HG03354 (cell line): ENCODE data around the gene FGFR2.

ENCODE experiments used
- ATAC-seq: cut with Tn5 transposase; IDR thresholded peaks from one replicate; pipeline ENCODE4 v1.9.1; 2021; ENCODE audit warnings: mild to moderate bottlenecking; ENCODE audit not compliant: unreplicated experiment, poor library complexity, severe bottlenecking

FGFR2 gene

DNA sequence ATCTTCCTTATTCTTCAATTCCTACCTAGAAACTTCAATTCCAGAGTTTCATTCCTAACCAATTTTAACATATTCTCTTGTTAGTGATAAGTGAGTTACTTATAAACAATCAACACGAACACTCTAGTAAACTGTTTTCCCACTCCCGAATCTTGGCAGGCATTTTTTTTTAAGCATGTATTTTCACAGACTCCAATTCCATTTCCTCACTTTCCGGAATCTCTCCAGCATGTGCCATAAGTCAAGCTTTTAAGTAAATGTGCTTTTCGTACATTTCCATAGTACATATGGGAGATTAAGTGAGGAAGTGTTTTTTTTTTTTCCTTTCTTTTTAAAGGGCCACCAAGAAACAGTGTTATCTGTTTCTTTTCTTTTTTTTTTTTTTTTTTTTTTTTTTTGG lies 89.1 kb downstream of the FGFR2 start:
- no peak for ATAC-seq

DNA sequence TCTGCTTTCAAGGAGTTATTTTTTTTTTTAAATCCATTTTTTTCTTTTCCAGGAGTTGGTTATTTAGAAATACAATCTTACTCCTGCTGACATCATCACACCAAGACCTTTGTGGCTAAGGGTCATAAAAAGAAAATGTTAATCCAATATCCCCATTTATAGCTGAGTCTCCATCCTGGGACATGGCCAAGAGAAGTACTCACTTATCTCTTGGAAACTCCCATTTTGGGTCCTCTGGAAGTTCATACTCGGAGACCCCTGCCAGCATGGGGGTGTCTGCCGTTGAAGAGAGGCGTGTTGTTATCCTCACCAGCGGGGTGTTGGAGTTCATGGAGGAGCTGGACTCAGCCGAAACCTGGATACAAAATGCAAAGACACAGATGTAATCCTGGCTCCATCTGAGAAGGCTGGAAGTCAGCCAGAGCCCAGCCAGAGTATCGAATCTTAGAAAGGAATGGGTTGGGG lies 94.6 kb downstream of the FGFR2 start:
- ATAC-seq = no peak

DNA sequence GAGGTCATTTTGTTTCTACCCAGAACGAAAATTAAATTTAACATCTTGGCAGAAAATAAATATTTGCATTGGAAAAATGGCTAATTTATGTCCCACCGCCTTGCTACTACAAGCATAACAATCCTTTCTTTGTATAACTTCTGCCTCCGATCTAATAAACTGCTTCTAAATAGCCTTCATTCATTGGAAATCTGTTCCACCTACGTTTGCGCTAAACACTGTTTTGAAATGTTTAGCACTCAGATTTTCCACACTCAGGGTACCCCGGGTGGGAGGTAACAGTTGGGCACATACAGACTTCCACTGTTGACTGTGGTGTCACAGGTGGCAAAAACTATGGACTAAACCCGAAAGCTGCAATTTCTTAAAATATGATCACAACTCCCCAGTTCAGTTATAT lies 96.4 kb downstream of the FGFR2 start:
- no peak for ATAC-seq

DNA sequence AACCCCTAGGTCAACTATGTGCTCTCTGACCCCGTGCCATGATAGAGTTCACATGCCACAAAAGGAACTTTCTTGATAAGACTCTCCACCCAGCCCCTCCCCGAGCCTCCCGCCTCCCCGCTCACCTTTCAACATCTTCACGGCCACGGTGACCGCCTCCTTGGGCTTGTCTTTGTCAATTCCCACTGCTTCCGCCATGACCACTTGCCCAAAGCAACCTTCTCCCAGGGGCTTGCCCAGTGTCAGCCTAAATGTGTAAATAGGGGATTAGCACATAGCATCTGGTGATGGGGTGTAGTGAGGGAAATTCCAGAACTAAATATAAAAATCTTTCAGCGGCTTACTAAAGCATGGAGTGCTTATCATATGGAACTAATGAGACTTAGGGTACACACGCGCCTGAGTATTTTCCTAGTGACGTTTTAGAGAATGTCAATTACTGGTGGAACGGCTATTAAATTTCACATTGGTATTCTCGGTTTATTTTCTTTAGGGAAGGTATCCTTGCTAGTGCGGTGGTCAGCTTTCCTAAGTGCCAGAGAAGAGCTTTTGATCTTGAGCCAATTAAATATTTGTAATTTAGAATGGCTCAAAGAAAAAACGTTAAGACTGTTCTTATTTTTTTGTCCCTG lies 97.4 kb downstream of the FGFR2 start:
- ATAC-seq = no peak

DNA sequence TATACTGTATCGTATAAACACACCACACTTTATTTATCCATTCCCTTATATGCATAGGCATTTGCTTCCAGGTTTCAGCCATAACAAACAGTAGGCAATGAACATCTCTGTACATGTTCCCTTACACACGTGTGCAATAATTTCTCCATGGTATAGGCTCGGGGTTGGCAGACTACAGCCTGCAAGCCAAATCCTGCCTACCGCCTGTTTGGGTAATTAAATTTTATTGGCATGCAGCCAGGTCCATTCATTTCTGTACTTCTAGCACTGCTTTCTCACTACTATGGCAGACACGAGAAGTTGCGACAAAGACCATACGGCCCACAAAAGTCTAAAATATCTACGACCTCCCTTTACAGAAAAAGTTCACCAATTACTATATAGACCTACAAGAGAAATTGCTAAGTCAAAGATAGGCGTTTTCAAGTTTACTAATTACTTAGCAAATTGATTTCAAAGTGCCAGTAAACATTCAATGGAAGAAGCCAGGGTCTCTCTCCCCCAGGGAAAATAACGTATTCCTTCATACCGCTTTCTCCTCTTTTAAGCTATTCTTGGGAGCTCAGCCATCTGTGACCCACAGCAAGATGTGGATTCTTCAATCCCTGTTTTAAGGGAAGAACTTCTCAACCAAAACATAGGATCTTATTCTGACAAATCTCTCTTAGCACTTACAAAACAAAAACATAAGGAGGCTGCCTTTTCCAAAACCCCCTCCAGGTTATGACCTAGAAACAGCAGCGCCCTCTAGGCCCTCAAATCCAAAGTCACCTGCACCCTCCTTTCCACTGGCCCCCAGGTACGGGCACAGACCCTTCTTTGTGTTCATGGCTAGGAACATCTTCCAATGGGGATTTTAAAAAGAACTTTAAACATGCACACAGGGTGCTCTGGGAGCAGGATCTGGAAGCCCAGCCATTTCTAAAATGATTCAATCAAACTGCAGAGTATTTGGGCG lies 100.5 kb downstream of the FGFR2 start:
- ATAC-seq = no peak

DNA sequence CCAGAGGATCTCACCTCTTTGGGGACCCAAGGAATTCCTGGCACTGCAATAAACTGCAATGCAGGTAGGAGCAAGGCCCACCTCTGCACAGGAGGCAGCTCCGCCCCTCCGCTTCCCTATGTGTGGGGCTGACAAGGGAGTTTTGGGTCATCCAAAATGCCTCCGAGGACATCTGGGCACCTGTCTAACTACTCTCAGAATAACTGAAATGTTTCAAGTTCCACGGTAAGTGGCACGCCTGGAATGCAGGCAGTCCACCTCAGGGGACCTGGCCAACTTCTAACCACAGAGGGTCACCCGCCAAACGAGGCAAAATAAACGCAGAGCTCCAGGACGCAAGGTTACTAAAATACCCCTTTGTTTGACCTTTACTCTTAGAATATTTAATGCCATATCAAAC lies 102.5 kb downstream of the FGFR2 start:
- no peak for ATAC-seq

DNA sequence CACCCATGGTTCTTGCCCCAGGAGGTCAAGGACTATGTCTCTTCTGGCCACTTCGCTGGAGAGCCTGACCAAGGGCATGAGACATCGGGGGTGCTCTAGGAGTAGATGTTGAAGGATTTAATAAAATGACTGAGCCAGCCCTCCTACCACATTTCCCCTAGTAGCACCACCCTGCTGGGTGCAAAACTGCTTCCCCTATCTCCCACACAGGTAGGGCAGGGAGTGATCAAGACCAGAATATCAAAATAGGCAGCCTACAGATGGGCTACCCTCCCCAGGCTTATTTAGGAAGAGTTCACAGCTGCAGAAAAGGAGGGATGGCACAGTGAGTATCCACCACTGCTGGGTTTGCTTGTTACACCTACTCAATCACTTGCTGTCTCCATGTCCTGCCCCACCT lies 103.9 kb downstream of the FGFR2 start:
- no peak for ATAC-seq

DNA sequence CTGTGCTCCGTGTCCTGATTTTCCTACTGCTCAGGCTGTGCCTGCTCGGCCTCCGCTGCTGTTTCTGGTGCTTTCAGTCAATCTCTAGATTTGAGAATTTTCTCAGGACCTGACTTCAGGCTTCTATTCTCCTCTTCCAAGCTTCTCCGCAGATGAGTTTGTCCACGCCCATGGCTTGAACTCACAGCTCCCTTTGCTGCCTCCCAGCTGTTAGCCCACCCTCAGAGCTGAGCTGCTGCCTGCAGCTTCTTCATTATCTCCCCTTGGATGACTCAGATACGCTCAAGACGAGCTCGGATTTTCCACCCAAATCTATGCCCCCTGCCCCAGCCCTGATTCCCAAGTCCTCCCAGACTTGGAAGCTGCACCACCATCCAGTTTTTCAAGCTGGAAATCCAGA lies 104.7 kb downstream of the FGFR2 start:
- ATAC-seq = no peak

DNA sequence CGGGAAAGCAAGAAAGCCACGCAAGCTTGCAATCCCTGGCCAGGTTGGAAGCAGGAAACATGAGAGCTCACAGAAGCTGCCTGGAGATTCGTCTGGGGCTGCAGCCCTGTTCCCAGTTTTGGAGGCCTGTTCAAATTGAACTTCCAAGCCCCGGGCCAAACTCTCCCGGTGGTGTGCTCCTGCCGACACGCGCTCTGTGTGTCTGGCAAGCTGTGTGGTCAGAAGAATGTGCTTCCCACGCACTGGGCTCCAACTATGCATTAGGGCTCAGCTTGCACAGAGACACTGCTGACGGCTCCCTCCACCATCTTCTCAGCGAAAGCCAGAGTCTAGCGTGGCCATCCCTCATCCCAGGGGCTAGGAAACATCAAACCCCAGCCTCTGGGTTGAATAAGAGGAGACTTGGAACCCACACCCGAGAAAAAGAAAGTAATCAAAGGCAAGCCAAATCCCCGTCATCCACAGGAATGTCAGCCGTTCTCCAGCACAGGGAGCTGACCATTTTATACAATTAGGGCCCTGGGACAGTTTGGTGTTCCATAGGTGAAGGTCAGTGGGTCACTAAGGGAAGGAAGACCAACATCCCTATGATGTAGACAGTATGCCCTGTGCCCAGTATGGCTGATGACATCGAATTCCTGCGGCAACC lies 107.2 kb downstream of the FGFR2 start:
- no peak for ATAC-seq

DNA sequence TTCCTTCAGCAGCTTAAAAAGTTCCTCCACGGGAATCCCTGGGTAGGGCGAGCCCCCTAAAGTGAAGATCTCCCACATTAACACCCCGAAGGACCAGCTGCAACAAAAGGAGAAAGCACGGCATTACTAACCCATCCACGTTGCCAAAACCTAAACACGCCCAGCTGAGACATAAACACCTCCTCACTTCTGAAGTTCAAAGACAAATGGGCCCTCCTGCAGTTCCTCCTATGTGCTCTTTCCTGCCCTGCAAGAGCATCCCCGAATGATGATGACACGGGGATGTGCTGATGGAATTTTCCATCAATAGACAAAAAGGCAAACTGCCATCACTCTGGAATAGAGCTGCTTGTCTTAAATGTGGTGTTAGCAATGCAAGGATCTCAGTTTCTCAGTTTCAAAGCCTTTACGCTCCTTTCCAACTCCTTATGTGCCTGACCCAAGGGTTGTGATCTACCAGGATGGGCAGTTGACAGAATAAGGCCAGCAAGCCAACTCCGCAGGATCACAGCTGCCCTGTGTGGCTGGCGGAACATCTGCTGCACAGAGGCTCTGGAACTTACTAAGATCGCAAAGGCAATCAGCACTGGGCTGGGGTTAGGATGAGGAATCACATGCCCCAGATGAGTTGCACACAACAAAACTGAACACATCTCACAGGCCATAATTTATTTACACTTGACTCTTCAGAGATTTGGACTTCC lies 112.7 kb downstream of the FGFR2 start:
- ATAC-seq = no peak

DNA sequence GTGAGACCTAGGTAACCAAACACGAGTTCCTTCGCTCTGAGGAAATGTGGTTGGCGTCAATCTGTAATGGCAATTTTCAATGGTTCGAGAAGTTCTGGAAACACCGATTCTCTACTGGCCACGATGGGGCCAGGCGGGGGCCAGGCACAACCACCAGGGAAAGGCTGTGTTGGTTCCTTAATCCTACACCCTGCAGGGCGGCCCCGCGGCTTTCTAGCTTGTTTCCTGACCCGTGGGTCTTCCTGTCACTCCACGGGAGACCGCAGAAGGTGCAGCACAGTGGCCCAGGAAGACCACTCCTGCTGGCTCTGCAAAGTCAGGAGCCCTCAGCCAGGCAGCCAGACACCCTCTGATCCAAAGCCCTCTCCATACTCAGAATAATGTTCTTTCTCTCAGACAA lies 113.4 kb downstream of the FGFR2 start:
- no peak for ATAC-seq

DNA sequence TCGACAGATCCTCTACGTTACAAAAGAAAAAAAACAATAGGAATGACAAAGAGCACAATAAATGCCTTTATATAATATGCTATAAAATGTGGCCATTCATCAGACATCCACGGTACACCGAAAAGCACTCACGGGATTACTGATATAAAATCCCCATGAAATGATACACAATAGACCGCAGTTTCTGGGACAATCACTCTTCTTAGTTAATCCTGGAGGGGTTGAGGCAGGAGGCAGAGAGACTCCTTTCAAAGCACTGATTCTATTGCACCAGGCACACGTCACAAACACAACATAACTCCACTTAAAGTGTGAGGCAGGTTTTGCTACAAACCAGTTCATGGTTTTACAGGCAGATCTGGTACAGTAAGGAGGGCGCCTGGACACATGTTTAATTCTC lies 113.8 kb downstream of the FGFR2 start:
- no peak for ATAC-seq

DNA sequence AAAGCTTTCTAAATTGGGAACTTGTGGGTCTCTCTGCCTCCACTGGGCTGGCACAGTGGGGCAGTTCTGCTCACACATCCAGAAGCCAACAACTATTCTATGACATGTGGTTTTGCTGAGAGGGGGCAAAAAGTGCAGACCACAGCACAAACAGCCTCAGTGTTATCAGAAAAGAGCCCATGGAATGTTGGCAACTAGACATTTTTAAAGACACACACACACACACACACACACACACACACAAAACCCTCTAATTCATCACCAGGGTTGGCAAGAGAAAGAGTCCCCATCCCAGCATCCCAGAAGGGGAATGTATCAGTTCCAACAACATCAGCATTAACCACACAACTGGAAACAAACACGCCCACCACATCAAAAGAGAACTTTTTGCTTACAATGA lies 117.1 kb downstream of the FGFR2 start:
- ATAC-seq = no peak

DNA sequence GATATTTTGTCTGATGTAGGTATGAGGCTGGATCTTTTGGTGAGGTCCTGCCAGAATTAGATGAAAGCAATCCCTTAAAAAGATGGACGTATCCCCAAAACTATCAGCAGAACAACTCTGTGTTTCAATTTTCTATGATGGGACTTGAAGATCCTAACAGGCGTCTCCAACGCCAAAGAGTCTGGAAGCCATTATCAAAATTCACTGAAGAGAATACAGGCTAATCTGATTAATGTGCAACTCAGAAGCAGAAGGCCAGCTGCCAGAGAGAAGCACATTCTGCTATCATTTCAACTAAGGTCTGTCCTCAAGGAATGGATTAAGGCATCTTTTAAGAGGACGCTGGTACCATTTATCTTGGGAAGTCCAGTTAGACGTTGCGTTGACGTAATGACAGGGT lies 119.7 kb downstream of the FGFR2 start:
- no peak for ATAC-seq

DNA sequence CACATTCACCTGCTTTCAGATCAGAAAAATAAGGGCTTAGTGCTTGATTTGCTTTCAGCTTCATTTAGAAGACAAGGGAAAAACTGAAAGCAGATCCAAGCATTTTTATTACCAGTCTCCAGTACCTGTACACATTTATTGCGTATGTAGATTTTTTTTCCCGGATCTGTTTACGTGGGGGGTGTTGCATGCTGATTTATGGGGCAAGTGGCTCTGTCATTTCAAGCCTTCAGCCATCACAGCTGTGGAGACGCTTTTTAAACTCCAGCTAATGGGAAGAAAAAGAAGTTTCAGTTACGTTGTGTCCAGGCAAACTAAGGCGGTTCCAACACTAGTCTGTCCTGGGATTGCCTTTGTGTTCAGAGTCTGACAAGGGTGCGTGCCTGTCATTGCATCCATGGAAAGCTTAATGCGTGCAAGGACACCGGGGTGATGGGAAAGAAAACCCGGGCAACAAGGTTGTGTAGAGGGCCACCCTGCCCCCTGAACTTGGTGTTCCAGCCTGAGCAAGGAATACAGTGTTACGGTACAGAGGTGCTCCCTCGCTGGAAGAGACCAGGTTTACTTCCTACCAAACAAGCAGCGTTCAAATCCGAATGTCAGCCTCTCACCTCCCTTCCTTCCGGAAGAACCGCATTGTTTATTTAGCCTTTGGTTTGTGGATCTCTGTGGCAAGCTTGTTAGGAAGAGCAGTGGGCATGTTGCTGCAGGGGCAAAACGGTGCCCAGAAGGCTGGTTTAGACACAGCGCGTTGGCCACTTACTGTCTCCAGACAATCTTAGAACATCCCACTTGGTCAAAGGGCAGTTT lies 128.2 kb downstream of the FGFR2 start:
- no peak for ATAC-seq

DNA sequence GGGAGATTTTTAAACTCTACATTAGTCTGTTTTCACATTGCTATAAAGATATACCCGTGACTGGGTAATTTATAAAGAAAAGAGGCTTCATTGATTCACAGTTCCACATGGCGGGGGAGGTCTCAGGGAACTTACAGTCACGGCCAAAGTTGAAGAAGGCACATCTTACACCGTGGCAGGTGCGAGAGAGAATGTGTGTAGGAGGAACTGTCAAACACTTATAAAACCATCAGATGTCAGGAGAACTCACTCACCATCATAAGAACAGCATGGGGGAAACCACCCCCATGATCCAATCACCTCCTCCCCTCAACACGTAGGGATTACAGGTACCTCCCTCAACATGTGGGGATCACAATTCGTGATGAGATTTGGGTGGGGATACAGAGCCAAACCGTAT lies 129.5 kb downstream of the FGFR2 start:
- ATAC-seq = no peak

DNA sequence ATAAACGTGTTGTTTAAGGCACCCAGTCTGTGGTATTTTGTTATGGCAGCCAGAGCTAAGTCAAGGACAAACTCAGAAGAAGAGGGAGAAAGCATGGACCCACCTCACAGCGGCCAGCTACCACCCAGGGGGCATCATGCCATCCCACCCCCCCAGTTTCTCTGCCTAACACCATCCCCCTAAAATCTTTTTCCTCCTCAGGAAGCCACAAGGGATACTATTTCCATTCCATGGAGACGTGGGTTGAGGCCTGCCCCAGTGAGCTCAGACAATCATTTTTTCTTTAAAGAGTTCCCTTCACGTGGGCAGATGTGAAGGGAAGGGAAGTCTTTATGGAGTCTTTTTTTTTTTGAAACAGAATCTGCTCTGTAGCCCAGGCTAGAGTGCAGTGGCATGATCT lies 131.8 kb downstream of the FGFR2 start:
- no peak for ATAC-seq

DNA sequence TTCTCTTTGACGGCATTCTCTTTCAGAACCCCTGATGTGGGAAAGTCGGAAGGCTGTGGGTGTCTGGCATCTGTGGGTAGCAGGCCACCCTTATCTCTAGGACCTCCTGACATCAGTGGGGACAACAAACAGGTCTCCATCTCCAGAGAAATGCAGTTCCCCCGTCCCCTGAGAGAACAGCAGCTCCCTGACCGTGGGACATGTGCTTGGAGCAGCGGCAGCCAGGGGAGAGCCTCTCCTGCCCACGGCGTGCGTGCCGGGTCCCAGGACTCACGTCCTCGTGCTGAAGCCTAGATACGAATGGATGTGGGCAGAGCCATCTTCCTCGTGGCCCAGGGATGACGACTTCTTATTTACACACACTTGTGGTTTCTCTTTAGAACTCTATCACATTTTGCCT lies 133.0 kb downstream of the FGFR2 start:
- ATAC-seq = no peak

DNA sequence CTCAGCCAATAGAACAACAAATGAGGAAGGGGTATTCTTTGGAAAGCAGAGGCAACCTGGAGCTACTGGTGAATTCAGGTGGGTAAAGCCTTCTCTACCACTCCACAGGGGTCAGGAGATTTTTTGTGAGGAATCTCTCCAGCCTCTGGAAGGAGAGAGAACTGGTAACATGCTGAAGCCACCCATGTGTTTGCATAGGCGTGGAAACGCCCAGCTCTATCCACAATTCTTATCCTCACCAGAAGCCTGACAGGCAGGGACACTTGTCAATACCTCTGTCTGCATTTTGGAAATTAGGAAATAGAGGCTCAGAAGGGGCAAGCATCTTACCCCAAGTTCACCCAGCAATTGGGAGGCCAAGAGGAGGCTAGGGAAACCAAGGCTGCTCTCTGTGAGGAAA lies 133.7 kb downstream of the FGFR2 start:
- ATAC-seq = no peak
